A673 (cell line): ENCODE measurements around the gene METTL25.

ENCODE experiments used
- EZH2 ChIP-seq: fragments of 200-600 bp; sonication (generic); IDR thresholded peaks from 2 replicates; pipeline ENCODE4 v1.6.1; 2017; ENCODE audit warnings: borderline replicate concordance, low read depth, mild to moderate bottlenecking, mixed read lengths, antibody characterized with exemption, low read length; ENCODE audit not compliant: poor library complexity, severe bottlenecking
- TF ChIP-seq, protein P1 (sequence below): fragments of 300-800, 200-600 bp; sonication (generic); conservative IDR thresholded peaks from 2 replicates; pipeline ENCODE4 v1.5.1; 2017; ENCODE audit warnings: low read depth, mild to moderate bottlenecking, antibody characterized with exemption, low read length, moderate library complexity, mixed read lengths

- TF ChIP-seq, protein P1, sequence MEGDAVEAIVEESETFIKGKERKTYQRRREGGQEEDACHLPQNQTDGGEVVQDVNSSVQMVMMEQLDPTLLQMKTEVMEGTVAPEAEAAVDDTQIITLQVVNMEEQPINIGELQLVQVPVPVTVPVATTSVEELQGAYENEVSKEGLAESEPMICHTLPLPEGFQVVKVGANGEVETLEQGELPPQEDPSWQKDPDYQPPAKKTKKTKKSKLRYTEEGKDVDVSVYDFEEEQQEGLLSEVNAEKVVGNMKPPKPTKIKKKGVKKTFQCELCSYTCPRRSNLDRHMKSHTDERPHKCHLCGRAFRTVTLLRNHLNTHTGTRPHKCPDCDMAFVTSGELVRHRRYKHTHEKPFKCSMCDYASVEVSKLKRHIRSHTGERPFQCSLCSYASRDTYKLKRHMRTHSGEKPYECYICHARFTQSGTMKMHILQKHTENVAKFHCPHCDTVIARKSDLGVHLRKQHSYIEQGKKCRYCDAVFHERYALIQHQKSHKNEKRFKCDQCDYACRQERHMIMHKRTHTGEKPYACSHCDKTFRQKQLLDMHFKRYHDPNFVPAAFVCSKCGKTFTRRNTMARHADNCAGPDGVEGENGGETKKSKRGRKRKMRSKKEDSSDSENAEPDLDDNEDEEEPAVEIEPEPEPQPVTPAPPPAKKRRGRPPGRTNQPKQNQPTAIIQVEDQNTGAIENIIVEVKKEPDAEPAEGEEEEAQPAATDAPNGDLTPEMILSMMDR: no peak
- no peak for TF ChIP-seq EZH2
Observed at GRCh38 chr12:82470906-82471512, 112.7 kb downstream of the METTL25 start.
